Fibroblast of the aortic adventitia (primary cell): ENCODE measurements around the gene NADSYN1. TPM values are rescaled to one million over a fixed set of nuclear protein-coding genes. Genes with fewer than 3 reads are reported as not detected.
"Not testable (repeated sequence)": the region's sequence is repeated elsewhere in the genome, so short reads cannot be mapped to it uniquely, and the experiment has no call there.

Experiments used
- DNase-seq: peaks from one replicate; pipeline ENCODE4 v3.0.0-alpha.2; 2010; ENCODE audit warnings: low read depth
- H3K4me3 ChIP-seq: 2 replicates; pipeline ENCODE4 v1.5.1; 2011; ENCODE audit warnings: low read depth, mild to moderate bottlenecking, control low read depth, low read length, moderate library complexity
- CTCF ChIP-seq: IDR thresholded peaks from 2 replicates; pipeline ENCODE4 v1.5.1; 2011; ENCODE audit warnings: mild to moderate bottlenecking, low read length, control low read depth, inconsistent platforms; ENCODE audit not compliant: insufficient read depth
- total RNA-seq: library from RNA; depleted of rRNA; stranded (reverse); fragments of >200 nt; gene quantifications from 2 replicates; pipeline ENCODE4 v1.2.3, GENCODE V29; 2012; ENCODE audit warnings: low replicate concordance

Gene NADSYN1
- total RNA-seq, 1 donor, result 50.9 TPM

- DNase-seq, result no peak
- H3K4me3 ChIP-seq, result no peak overlapping the region
- TF ChIP-seq CTCF, result no peak
These were observed 74.7 kb downstream of the NADSYN1 start for GRCh38 chr11:71527576-71528210.

- TF ChIP-seq CTCF, result no peak
- no peak overlapping the region for H3K4me3 ChIP-seq
- no peak for DNase-seq
These were observed 77.6 kb downstream of the NADSYN1 start for GRCh38 chr11:71530602-71531001.

GRCh38 chr11:71532036-71532610, 79.1 kb downstream of the NADSYN1 start:
- no peak for DNase-seq
- H3K4me3 ChIP-seq, result no peak overlapping the region
- no peak for TF ChIP-seq CTCF

GRCh38 chr11:71534711-71535608, 82.0 kb downstream of the NADSYN1 start:
- DNase-seq, H3K4me3 ChIP-seq: not testable (repeated sequence)

- DNase-seq, result no peak
- no peak overlapping the region for H3K4me3 ChIP-seq
- no peak for TF ChIP-seq CTCF
These were observed 82.8 kb downstream of the NADSYN1 start for GRCh38 chr11:71535825-71536224.

- no peak for DNase-seq
- no peak overlapping the region for H3K4me3 ChIP-seq
- TF ChIP-seq CTCF, result no peak
These were observed 84.5 kb downstream of the NADSYN1 start for GRCh38 chr11:71537537-71537936.

GRCh38 chr11:71537977-71538665, 85.1 kb downstream of the NADSYN1 start, which contains the start of gene KRTAP5-8:
KRTAP5-8 (plus strand) TSS chr11:71538025; CDS start chr11:71538056, 31 bp downstream.
- not testable (repeated sequence) for H3K4me3 ChIP-seq, DNase-seq
